ENCODE measurements around the gene MT1X. TPM values are rescaled to one million over a fixed set of nuclear protein-coding genes. Genes with fewer than 3 reads are reported as not detected.

MT1X gene
- total and polyA plus RNA-seq, 8 donors = 261 to 1,982 (median 646) TPM

DNA sequence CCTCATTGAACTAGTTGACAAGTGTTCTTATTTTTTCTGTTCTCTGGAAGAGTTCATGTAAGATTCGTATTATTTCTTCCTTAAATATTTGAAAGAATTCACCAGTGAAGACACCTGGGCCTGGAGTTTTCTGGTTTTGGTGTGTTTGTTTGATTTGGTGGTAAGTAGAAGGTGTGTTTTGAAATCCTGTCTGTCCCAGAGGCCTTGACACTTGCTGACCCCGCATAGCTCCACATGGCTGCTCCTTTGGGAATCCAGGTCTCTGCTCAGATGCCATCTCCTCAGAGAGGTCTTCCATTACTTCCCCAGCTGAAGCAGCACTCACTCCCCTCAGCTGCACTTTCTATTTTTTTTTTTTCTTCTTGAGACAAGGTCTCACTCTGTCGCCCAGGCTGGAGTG is 41.9 kb downstream of the MT1X start:
- no peak overlapping the region for H3K27ac ChIP-seq
- TF ChIP-seq POLR2A (IDR thresholded peaks at IDR 0.05) (no peak), EP300 (IDR thresholded peaks at IDR 0.05) (no peak), POLR2AphosphoS5 (IDR thresholded peaks at IDR 0.05) (no peak)
- TF ChIP-seq, protein P1, sequence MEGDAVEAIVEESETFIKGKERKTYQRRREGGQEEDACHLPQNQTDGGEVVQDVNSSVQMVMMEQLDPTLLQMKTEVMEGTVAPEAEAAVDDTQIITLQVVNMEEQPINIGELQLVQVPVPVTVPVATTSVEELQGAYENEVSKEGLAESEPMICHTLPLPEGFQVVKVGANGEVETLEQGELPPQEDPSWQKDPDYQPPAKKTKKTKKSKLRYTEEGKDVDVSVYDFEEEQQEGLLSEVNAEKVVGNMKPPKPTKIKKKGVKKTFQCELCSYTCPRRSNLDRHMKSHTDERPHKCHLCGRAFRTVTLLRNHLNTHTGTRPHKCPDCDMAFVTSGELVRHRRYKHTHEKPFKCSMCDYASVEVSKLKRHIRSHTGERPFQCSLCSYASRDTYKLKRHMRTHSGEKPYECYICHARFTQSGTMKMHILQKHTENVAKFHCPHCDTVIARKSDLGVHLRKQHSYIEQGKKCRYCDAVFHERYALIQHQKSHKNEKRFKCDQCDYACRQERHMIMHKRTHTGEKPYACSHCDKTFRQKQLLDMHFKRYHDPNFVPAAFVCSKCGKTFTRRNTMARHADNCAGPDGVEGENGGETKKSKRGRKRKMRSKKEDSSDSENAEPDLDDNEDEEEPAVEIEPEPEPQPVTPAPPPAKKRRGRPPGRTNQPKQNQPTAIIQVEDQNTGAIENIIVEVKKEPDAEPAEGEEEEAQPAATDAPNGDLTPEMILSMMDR (IDR thresholded peaks at IDR 0.05) = no peak
- DNase-seq = no peak

DNA sequence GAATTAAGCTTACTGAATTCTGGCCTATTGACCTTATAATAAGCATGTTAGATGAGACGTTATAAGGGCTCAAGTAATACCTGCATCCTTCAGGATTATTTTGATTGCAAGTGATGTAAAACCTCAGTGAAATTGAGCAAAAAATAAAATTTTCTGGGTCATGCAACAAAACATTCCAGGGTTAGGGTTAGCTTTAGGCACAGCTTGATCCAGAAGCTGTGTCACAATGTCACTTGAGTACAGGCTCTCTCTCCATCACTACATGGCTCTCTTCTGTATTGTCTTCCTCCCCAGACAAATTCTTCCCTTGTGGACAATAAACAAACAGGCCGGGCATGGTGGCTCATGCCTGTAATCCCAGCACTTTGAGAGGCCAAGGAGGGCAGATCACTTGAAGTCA is 44.0 kb downstream of the MT1X start:
- Histone ChIP-seq H3K4me3 (no peak overlapping the region), H3K4me1 (peaks cover 15 to 36% (median 23%) of the 10 kb centered on the region in 4 donors), H3K36me3 (no peaks in the 10 kb centered on the region), H3K27ac (no peak overlapping the region), H3K9me3 (no peaks in the 10 kb centered on the region), H3K27me3 (no peaks in the 10 kb centered on the region)
- TF ChIP-seq POLR2A (IDR thresholded peaks at IDR 0.05) = no peak
- TF ChIP-seq, protein P1 (IDR thresholded peaks at IDR 0.05) = no peak
- no peak for TF ChIP-seq POLR2AphosphoS5 (IDR thresholded peaks at IDR 0.05)
- no peak for TF ChIP-seq EP300 (IDR thresholded peaks at IDR 0.05)
- intact Hi-C loops (cut with DNase I; ENCODE audit: low total_unique reads) = no loop called here
- no peak for DNase-seq
- 72 to 90% (median 85%) methylated on average over 2 of the region's 2 CpGs for WGBS, 5 donors

More for the DNA sequence above, 41.9 kb downstream of the MT1X start:
- Histone ChIP-seq H3K9me3 (no peaks in the 10 kb centered on the region), H3K27me3 (no peaks in the 10 kb centered on the region), H3K4me3 (no peak overlapping the region), H3K4me1 (peaks cover 5 to 22% (median 9%) of the 10 kb centered on the region in 4 donors), H3K36me3 (no peaks in the 10 kb centered on the region)
- WGBS, 5 donors = 90 to 93% (median 92%) methylated on average over 3 of the region's 3 CpGs
- intact Hi-C loops (cut with DNase I; ENCODE audit: low total_unique reads) = no loop called here

DNA sequence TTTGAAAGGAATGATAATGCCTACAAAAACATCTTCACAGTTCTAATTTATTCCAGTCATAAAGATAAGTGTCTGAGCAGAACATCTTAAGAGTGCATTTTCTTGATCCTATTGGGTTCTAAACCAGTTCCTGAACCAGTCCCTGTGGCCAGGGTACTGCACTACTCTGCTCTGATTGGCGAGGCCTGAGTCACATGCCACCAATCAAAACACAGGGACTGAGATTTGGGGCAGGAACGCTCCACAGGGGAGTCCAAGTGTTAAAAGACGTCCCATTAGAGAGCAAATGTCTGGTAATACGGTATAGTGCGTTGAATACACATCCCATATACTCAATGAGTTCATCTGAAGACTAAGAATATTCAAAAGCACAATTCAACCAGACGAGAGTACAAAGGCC is 44.7 kb downstream of the MT1X start:
- H3K9me3 ChIP-seq = no peaks in the 10 kb centered on the region
- DNase-seq = no peak
- WGBS, 5 donors = 91 to 95% (median 93%) methylated on average over 6 of the region's 6 CpGs
- intact Hi-C loops (cut with DNase I; ENCODE audit: low total_unique reads) = no loop called here
- no peaks in the 10 kb centered on the region for H3K36me3 ChIP-seq
- no peaks in the 10 kb centered on the region for H3K27me3 ChIP-seq
- TF ChIP-seq, protein P1 (IDR thresholded peaks at IDR 0.05) = no peak
- TF ChIP-seq EP300 (IDR thresholded peaks at IDR 0.05) = no peak
- TF ChIP-seq POLR2A (IDR thresholded peaks at IDR 0.05) = no peak
- no peak for TF ChIP-seq POLR2AphosphoS5 (IDR thresholded peaks at IDR 0.05)
- H3K27ac ChIP-seq = no peak overlapping the region
- H3K4me3 ChIP-seq = no peak overlapping the region
- H3K4me1 ChIP-seq = peaks cover 15 to 42% (median 26%) of the 10 kb centered on the region in 4 donors

DNA sequence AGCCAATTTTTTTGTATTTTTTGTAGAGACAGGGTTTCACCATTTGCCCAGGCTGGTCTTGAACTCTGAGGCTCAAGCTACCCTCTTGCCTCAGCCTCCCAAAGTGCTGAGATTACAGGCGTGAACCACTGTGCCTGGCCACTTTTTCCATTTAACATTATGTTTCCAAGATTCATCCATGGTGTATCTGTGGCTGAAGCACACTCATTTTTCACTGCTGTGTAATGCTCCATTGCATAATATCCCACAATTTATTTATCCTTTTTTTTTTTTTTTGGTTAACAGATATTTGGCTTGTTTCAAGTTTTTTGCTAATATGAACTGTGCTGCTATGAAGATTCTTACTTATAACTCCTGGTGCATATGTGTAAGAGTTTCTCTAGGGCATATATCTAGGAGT is 45.8 kb downstream of the MT1X start:
- no peaks in the 10 kb centered on the region for H3K36me3 ChIP-seq
- H3K4me1 ChIP-seq = peaks cover 15 to 46% (median 27%) of the 10 kb centered on the region in 4 donors
- no peaks in the 10 kb centered on the region for H3K9me3 ChIP-seq
- H3K27me3 ChIP-seq = no peaks in the 10 kb centered on the region
- no peak overlapping the region for H3K27ac ChIP-seq
- no peak for TF ChIP-seq EP300 (IDR thresholded peaks at IDR 0.05)
- 88 to 100% (median 94%) methylated on average over 1 of the region's 1 CpG for WGBS, 5 donors
- H3K4me3 ChIP-seq = no peak overlapping the region
- intact Hi-C loops (cut with DNase I; ENCODE audit: low total_unique reads) = no loop called here
- no peak for DNase-seq

GRCh38 chr16:56728980-56729734 is 46.9 kb downstream of the MT1X start:
- intact Hi-C loops (cut with DNase I; ENCODE audit: low total_unique reads) = no loop called here
- Histone ChIP-seq H3K4me1 (peaks cover 15 to 46% (median 27%) of the 10 kb centered on the region in 4 donors), H3K36me3 (no peaks in the 10 kb centered on the region), H3K4me3 (peak overlapping the region; percentile 82 to 93 (median 84)), H3K27me3 (no peaks in the 10 kb centered on the region), H3K27ac (peak overlapping the region; percentile 77 to 89 (median 86)), H3K9me3 (no peaks in the 10 kb centered on the region)
- TF ChIP-seq POLR2A (IDR thresholded peaks at IDR 0.05) (no peak), EP300 (IDR thresholded peaks at IDR 0.05) (no peak), POLR2AphosphoS5 (IDR thresholded peaks at IDR 0.05) (no peak)
- TF ChIP-seq, protein P1 (IDR thresholded peaks at IDR 0.05) = no peak
- no peak for DNase-seq
- 48 to 62% (median 57%) methylated on average over 8 of the region's 8 CpGs for WGBS, 5 donors

Measured in stomach (tissue), 9 donors.